Measurements from ENCODE around the gene WDR73.
A peak's percentile ranks its signal among the peaks of the same experiment; 100 is the strongest.

Gene WDR73

DNA sequence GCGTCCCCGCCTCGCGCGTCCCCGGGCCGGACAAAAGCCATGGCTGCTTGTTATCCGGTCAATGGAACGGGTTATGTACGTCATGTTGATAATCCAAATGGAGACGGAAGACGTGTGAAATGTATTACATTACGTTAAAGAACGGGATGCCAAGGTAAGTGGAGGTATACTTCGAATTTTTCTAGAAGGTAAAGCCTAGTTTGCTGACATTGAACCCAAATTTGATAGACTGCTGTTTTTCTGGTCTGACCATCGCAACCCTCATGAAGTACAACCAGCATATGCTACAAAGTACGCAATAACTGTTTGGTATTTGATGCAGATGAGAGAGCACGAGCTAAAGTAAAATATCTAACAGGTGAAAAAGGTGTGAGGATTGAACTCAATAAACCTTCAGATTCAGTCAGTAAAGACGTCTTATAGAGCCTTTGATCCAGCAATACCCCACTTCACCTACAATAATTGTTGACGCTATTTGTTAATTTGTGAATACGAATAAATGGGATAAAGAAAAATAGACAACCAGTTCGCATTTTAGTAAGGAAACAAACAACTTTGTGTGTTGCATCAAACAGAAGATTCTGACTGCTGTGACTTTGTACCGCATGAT lies 19.8 kb downstream of the WDR73 start:
- DNase-seq (ENCODE audit: low read depth, low spot score): no peak
- peaks cover 15% of the 10 kb centered on the region for H3K36me3 ChIP-seq (ENCODE audit: insufficient read depth, low read length)
- peak overlapping the region; percentile 33 for H3K9ac ChIP-seq (ENCODE audit: insufficient read length)
- TF ChIP-seq EZH2 (IDR thresholded peaks at IDR 0.05) (no peak), FOXP2 (optimal IDR thresholded peaks at IDR 0.05; ENCODE audit: control extremely low read depth, extremely low read length, insufficient read depth) (no peak), POLR2AphosphoS5 (IDR thresholded peaks at IDR 0.05; ENCODE audit: borderline replicate concordance, low read depth, low read length) (no peak)
- H3K4me3 ChIP-seq: peak overlapping the region; percentile 49
- H3K27ac ChIP-seq: peak overlapping the region; percentile 11; the same call in 1 of the 2 replicates
- no peaks in the 10 kb centered on the region for H3K9me3 ChIP-seq (ENCODE audit: low read depth, low read length)

DNA sequence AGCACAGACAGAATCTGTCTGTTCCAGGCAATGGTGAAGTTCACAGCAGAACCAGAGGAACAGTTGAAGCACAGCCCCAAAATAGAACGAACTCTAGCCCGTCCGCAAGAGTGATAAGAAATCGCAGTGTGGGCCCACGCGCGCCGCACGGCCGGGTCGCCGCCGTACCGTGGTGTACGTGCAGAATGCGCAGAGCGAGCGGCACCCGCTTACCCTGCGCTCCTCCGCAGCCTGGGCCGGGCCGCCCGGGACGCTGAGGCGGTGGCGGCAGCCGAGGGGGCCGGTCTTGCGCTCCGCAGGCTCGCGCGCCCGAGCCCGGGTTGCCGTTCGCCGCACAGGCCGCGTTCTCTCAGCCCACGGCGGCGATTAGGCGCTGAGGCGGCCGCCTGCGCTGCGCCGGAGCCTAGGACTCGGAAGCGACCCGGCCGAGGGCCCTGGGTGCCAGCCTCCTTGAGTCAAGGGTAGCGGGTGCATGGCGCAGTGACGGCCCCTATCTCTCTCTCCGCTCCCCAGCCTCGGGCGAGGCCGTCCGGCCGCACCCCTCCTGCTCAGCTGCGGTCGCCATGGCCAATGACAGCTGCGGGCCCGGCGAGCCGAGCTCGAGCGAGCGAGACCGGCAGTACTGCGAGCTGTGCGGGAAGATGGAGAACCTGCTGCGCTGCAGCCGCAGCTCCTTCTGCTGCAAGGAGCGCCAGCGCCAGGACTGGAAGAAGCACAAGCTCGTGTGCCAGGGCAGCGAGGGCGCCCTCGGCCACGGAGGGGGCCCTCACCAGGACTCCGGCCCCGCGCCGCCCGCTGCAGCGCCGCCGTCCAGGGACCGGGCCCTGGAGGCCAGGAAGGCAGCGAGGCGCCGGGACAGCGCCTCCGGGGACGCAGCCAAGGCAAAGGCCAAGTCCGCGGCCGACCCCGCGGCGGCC lies 20.5 kb downstream of the WDR73 start:
- Histone ChIP-seq H3K4me3 (peak overlapping the region; percentile 89), H3K27ac (no peak overlapping the region), H3K36me3 (ENCODE audit: insufficient read depth, low read length) (peaks cover 9% of the 10 kb centered on the region), H3K9me3 (ENCODE audit: low read depth, low read length) (no peaks in the 10 kb centered on the region), H3K9ac (ENCODE audit: insufficient read length) (peak overlapping the region; percentile 78)
- no peak for TF ChIP-seq FOXP2 (optimal IDR thresholded peaks at IDR 0.05; ENCODE audit: control extremely low read depth, extremely low read length, insufficient read depth)
- no peak for TF ChIP-seq EZH2 (IDR thresholded peaks at IDR 0.05)
- TF ChIP-seq POLR2AphosphoS5 (IDR thresholded peaks at IDR 0.05; ENCODE audit: borderline replicate concordance, low read depth, low read length): no peak
- DNase-seq (ENCODE audit: low read depth, low spot score): no peak

DNA sequence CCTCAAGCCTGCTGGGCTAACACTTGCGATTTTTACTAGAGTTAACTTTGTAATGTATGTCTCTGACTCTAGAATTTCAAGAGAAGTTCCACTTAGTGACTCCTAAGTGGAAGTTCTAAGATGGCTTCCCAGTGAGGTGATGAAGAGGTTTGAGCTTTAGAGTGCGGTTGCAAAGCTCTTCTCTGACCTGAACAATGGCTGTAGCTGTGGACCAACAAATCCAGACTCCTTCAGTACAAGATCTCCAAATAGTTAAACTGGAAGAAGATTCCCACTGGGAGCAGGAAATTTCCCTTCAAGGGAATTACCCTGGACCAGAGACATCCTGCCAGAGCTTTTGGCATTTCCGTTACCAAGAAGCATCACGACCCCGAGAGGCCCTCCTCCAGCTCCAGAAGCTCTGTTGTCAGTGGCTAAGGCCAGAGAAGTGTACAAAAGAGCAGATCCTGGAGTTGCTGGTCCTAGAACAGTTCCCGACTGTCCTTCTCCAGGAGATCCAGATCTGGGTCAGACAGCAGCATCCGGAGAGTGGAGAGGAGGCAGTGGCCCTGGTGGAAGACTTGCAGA lies 22.3 kb downstream of the WDR73 start:
- Histone ChIP-seq H3K36me3 (ENCODE audit: insufficient read depth, low read length) (no peaks in the 10 kb centered on the region; the same call in none of the 2 replicates), H3K9me3 (ENCODE audit: low read depth, low read length) (no peaks in the 10 kb centered on the region), H3K27ac (no peak overlapping the region), H3K9ac (ENCODE audit: insufficient read length) (peak overlapping the region; percentile 75), H3K4me3 (peak overlapping the region; percentile 89)
- TF ChIP-seq FOXP2 (optimal IDR thresholded peaks at IDR 0.05; ENCODE audit: control extremely low read depth, extremely low read length, insufficient read depth) (no peak), POLR2AphosphoS5 (IDR thresholded peaks at IDR 0.05; ENCODE audit: borderline replicate concordance, low read depth, low read length) (no peak), EZH2 (IDR thresholded peaks at IDR 0.05) (no peak)
- DNase-seq (ENCODE audit: low read depth, low spot score): no peak

DNA sequence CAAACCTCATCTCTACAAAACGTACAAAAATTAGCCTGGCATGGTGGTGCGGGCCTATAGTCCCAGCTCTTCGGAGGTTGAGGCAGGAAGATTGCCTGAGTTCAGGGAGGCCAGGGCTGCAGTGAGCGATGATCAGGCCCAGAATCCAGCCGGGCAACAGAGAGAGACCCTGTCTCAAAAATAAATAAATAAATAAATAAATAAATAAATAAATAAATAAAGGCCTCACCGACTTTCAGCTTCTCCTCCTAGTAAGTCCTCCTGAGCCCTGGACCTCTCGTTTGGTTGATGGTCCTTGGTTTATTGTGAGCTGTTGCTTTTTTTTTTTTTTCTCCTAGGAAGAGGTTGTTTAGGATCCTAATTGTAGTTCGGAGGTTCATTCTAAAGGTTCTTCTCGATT lies 25.1 kb downstream of the WDR73 start:
- no peak overlapping the region for H3K9ac ChIP-seq (ENCODE audit: insufficient read length)
- DNase-seq (ENCODE audit: low read depth, low spot score): no peak
- no peak overlapping the region for H3K4me3 ChIP-seq
- no peaks in the 10 kb centered on the region for H3K9me3 ChIP-seq (ENCODE audit: low read depth, low read length)
- H3K27ac ChIP-seq: no peak overlapping the region
- TF ChIP-seq POLR2AphosphoS5 (IDR thresholded peaks at IDR 0.05; ENCODE audit: borderline replicate concordance, low read depth, low read length) (no peak), FOXP2 (optimal IDR thresholded peaks at IDR 0.05; ENCODE audit: control extremely low read depth, extremely low read length, insufficient read depth) (no peak), EZH2 (IDR thresholded peaks at IDR 0.05) (no peak)
- H3K36me3 ChIP-seq (ENCODE audit: insufficient read depth, low read length): no peaks in the 10 kb centered on the region

DNA sequence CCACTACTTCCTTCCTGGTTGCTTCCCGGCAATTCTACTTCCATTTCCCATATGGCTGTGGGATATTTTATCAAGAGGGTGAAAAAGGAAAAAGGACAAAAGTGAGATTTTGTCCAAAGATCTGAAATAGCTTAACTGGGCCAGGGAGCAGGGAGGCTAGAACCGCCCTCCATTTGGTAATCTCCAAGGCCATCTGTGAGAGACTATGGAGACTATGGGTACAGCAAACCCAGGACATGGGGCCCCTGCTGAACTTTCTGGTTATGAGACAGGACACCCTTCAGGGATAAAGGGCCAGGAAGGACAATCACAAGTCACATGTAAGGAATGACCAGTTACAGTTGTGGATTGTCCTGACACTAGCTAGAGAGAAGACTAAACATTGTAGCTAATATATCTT lies 29.0 kb downstream of the WDR73 start:
- no peak overlapping the region for H3K9ac ChIP-seq (ENCODE audit: insufficient read length)
- no peak for DNase-seq (ENCODE audit: low read depth, low spot score)
- H3K4me3 ChIP-seq: no peak overlapping the region
- H3K27ac ChIP-seq: no peak overlapping the region
- peaks cover 23% of the 10 kb centered on the region for H3K9me3 ChIP-seq (ENCODE audit: low read depth, low read length)
- peaks cover 27% of the 10 kb centered on the region for H3K36me3 ChIP-seq (ENCODE audit: insufficient read depth, low read length)
- TF ChIP-seq FOXP2 (optimal IDR thresholded peaks at IDR 0.05; ENCODE audit: control extremely low read depth, extremely low read length, insufficient read depth): no peak
- TF ChIP-seq POLR2AphosphoS5 (IDR thresholded peaks at IDR 0.05; ENCODE audit: borderline replicate concordance, low read depth, low read length): no peak
- TF ChIP-seq EZH2 (IDR thresholded peaks at IDR 0.05): no peak

DNA sequence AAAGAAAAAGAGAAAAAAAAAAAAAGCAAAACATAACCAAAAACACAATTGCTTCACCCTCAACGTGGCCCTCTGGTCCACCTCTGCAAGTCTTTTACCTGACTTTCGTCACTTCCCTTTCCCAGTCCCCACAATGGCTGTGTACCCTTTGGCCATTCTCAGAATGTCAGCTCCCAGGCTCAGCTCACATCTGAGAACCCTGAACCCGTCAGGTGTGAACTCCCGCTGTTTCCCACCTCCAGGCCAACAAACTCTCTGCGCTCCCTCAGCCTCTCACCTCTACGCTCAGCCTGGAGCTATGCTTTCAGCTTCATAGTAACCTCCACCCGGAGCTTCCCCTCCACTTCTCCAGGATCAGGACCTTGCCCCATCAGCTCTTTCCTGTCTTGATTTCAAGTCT lies 29.7 kb downstream of the WDR73 start:
- no peak overlapping the region for H3K9ac ChIP-seq (ENCODE audit: insufficient read length)
- H3K27ac ChIP-seq: no peak overlapping the region
- peaks cover 23% of the 10 kb centered on the region for H3K9me3 ChIP-seq (ENCODE audit: low read depth, low read length)
- peaks cover 31% of the 10 kb centered on the region for H3K36me3 ChIP-seq (ENCODE audit: insufficient read depth, low read length)
- H3K4me3 ChIP-seq: no peak overlapping the region
- no peak for DNase-seq (ENCODE audit: low read depth, low spot score)
- TF ChIP-seq FOXP2 (optimal IDR thresholded peaks at IDR 0.05; ENCODE audit: control extremely low read depth, extremely low read length, insufficient read depth) (no peak), POLR2AphosphoS5 (IDR thresholded peaks at IDR 0.05; ENCODE audit: borderline replicate concordance, low read depth, low read length) (no peak), EZH2 (IDR thresholded peaks at IDR 0.05) (no peak)

DNA sequence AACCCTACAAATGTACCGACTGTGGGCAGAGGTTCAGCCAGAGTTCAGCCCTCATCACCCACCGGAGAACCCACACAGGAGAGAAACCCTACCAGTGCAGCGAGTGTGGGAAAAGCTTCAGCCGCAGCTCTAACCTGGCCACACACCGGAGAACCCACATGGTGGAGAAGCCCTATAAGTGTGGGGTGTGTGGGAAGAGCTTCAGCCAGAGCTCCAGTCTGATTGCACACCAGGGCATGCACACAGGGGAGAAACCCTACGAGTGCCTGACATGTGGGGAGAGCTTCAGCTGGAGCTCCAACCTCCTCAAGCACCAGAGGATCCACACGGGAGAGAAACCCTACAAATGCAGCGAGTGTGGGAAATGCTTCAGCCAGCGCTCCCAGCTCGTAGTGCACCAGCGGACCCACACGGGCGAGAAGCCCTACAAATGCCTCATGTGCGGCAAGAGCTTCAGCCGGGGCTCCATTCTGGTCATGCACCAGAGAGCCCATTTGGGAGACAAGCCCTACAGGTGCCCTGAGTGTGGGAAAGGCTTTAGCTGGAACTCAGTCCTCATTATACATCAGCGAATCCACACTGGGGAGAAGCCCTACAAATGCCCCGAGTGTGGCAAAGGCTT lies 32.6 kb downstream of the WDR73 start:
- TF ChIP-seq EZH2 (IDR thresholded peaks at IDR 0.05) (no peak), FOXP2 (optimal IDR thresholded peaks at IDR 0.05; ENCODE audit: control extremely low read depth, extremely low read length, insufficient read depth) (no peak), POLR2AphosphoS5 (IDR thresholded peaks at IDR 0.05; ENCODE audit: borderline replicate concordance, low read depth, low read length) (no peak)
- H3K9ac ChIP-seq (ENCODE audit: insufficient read length): no peak overlapping the region
- no peak overlapping the region for H3K4me3 ChIP-seq
- H3K27ac ChIP-seq: no peak overlapping the region
- H3K9me3 ChIP-seq (ENCODE audit: low read depth, low read length): peaks cover 23% of the 10 kb centered on the region
- peaks cover 34% of the 10 kb centered on the region for H3K36me3 ChIP-seq (ENCODE audit: insufficient read depth, low read length)
- no peak for DNase-seq (ENCODE audit: low read depth, low spot score)

DNA sequence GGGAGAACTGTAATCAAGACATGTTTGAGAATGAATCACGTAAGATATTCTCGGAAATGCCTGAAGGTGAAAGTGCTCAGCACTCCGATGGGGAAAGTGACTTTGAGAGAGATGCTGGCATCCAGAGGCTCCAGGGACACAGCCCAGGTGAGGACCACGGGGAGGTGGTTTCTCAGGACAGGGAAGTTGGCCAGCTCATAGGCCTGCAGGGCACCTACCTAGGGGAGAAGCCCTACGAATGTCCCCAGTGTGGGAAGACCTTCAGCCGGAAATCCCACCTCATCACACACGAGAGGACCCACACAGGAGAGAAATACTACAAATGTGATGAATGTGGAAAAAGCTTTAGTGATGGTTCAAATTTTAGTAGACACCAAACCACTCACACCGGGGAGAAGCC lies 33.5 kb downstream of the WDR73 start:
- no peak for DNase-seq (ENCODE audit: low read depth, low spot score)
- Histone ChIP-seq H3K9me3 (ENCODE audit: low read depth, low read length) (peaks cover 23% of the 10 kb centered on the region), H3K36me3 (ENCODE audit: insufficient read depth, low read length) (peaks cover 37% of the 10 kb centered on the region), H3K9ac (ENCODE audit: insufficient read length) (no peak overlapping the region), H3K27ac (no peak overlapping the region), H3K4me3 (no peak overlapping the region)
- TF ChIP-seq POLR2AphosphoS5 (IDR thresholded peaks at IDR 0.05; ENCODE audit: borderline replicate concordance, low read depth, low read length): no peak
- TF ChIP-seq FOXP2 (optimal IDR thresholded peaks at IDR 0.05; ENCODE audit: control extremely low read depth, extremely low read length, insufficient read depth): no peak
